ENCODE measurements around the gene GOLGA7B.

Gene GOLGA7B

GRCh38 chr10:97869091-97870042, 19.7 kb downstream of the GOLGA7B start (continued):
- TF ChIP-seq KLF10 (tag by site-specific recombination; IDR thresholded peaks at IDR 0.05) (no peak), INSM2 (tag by site-specific recombination; IDR thresholded peaks at IDR 0.05) (no peak), GLIS1 (tag by site-specific recombination; IDR thresholded peaks at IDR 0.05) (peak; percentile 91), ZNF132 (tag by site-specific recombination; IDR thresholded peaks at IDR 0.05; ENCODE audit: borderline replicate concordance) (no peak), ZSCAN18 (tag by site-specific recombination; IDR thresholded peaks at IDR 0.05) (no peak), ZNF514 (tag by site-specific recombination; IDR thresholded peaks at IDR 0.05) (no peak), ZNF600 (tag by site-specific recombination; IDR thresholded peaks at IDR 0.05) (peak; percentile 83), MEIS1 (CRISPR knock-in tag; IDR thresholded peaks at IDR 0.05; ENCODE audit: borderline replicate concordance) (no peak), ZNF211 (tag by site-specific recombination; IDR thresholded peaks at IDR 0.05; ENCODE audit: low read depth) (no peak)

DNA sequence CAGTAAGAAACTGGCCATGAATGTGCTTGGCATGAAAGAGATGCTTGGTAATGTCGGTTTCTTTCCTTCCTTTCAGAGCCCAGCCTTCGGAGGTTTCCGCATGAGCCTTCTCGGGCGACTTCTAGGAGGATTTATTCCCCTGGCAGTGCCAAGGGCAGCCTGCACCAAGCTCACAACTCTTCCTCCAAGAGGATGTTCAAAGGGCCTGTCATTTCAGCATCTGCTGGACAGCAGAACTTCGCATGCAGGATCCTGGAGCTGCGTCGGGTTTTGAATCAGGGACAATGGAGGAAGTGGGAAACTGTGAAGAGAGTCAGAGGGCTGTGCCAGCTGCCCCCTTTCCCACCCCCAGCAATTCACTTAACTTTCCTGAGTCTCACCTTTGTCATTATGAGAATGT, 21.3 kb downstream of the GOLGA7B start:
- no peaks in the 10 kb centered on the region for H3K9me3 ChIP-seq (ENCODE audit: control insufficient read depth, insufficient read depth, low read depth, low read length)
- no peak overlapping the region for H3K4me3 ChIP-seq (ENCODE audit: low read depth, low read length)
- peaks cover 3% of the 10 kb centered on the region; the same call in 1 of the 2 replicates for H3K4me1 ChIP-seq (ENCODE audit: control insufficient read depth, insufficient read depth, low read length)
- ChIA-PET CTCF (interaction anchor here (0.6 to 6.1 kb wide), 9 partner anchors 17 to 1357 kb away, joined by 3 to 167 read pairs (median 4); no protein-coding TSS in a partner anchor), POLR2A (no interaction called here)
- H3K27ac ChIP-seq (ENCODE audit: extremely low read depth, low read depth, low read length): no peak overlapping the region
- TF ChIP-seq, protein P1, sequence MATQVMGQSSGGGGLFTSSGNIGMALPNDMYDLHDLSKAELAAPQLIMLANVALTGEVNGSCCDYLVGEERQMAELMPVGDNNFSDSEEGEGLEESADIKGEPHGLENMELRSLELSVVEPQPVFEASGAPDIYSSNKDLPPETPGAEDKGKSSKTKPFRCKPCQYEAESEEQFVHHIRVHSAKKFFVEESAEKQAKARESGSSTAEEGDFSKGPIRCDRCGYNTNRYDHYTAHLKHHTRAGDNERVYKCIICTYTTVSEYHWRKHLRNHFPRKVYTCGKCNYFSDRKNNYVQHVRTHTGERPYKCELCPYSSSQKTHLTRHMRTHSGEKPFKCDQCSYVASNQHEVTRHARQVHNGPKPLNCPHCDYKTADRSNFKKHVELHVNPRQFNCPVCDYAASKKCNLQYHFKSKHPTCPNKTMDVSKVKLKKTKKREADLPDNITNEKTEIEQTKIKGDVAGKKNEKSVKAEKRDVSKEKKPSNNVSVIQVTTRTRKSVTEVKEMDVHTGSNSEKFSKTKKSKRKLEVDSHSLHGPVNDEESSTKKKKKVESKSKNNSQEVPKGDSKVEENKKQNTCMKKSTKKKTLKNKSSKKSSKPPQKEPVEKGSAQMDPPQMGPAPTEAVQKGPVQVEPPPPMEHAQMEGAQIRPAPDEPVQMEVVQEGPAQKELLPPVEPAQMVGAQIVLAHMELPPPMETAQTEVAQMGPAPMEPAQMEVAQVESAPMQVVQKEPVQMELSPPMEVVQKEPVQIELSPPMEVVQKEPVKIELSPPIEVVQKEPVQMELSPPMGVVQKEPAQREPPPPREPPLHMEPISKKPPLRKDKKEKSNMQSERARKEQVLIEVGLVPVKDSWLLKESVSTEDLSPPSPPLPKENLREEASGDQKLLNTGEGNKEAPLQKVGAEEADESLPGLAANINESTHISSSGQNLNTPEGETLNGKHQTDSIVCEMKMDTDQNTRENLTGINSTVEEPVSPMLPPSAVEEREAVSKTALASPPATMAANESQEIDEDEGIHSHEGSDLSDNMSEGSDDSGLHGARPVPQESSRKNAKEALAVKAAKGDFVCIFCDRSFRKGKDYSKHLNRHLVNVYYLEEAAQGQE (tag by site-specific recombination; IDR thresholded peaks at IDR 0.05): 0 out of 2 replicates have a peak, but pooled peaks have one; percentile 47
- no peak for TF ChIP-seq FEZF1 (tag by site-specific recombination; IDR thresholded peaks at IDR 0.05)
- H3K36me3 ChIP-seq (ENCODE audit: control insufficient read depth in 2 of 2, insufficient read depth in 1 of 2, low read length in 2 of 2): no peaks in the 10 kb centered on the region

DNA sequence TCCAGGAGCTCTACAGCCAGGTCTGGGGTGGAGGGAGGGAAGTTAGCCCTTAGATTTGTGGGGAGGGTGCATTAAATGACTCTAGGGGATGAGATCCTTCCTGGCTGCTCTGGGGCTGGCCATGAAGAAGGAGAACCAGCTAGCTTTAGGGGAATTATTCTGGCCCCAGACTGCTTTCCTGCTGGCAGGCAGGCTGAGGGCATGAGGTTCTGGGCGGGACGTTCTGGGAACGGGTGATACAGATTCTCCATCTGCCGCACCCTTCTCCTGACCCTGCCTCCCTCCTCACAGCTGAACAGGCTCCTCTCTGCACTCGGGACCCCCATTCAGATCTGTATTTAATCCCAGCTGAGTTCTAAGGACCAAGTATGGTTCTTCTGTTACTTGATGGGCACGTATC, 23.9 kb downstream of the GOLGA7B start:
- Histone ChIP-seq H3K27ac (ENCODE audit: extremely low read depth, low read depth, low read length) (no peak overlapping the region), H3K4me1 (ENCODE audit: control insufficient read depth, insufficient read depth, low read length) (peaks cover 5% of the 10 kb centered on the region; the same call in 1 of the 2 replicates), H3K9me3 (ENCODE audit: control insufficient read depth, insufficient read depth, low read depth, low read length) (no peaks in the 10 kb centered on the region), H3K36me3 (ENCODE audit: control insufficient read depth in 2 of 2, insufficient read depth in 1 of 2, low read length in 2 of 2) (no peaks in the 10 kb centered on the region), H3K4me3 (ENCODE audit: low read depth, low read length) (no peak overlapping the region)
- TF ChIP-seq ZNF184 (tag by site-specific recombination; IDR thresholded peaks at IDR 0.05) (no peak), ZNF776 (tag by site-specific recombination; IDR thresholded peaks at IDR 0.05; ENCODE audit: borderline replicate concordance) (no peak), ZNF677 (tag by site-specific recombination; IDR thresholded peaks at IDR 0.05) (no peak), ZFP41 (tag by site-specific recombination; IDR thresholded peaks at IDR 0.05; ENCODE audit: borderline replicate concordance) (no peak), ZNF561 (tag by site-specific recombination; IDR thresholded peaks at IDR 0.05; ENCODE audit: borderline replicate concordance) (no peak)
- TF ChIP-seq, protein P2, sequence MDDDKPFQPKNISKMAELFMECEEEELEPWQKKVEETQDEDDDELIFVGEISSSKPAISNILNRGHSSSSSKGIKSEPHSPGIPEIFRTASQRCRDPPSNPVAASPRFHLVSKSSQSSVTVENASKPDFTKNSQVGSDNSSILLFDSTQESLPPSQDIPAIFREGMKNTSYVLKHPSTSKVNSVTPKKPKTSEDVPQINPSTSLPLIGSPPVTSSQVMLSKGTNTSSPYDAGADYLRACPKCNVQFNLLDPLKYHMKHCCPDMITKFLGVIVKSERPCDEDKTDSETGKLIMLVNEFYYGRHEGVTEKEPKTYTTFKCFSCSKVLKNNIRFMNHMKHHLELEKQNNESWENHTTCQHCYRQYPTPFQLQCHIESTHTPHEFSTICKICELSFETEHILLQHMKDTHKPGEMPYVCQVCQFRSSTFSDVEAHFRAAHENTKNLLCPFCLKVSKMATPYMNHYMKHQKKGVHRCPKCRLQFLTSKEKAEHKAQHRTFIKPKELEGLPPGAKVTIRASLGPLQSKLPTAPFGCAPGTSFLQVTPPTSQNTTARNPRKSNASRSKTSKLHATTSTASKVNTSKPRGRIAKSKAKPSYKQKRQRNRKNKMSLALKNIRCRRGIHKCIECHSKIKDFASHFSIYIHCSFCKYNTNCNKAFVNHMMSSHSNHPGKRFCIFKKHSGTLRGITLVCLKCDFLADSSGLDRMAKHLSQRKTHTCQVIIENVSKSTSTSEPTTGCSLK (tag by site-specific recombination; IDR thresholded peaks at IDR 0.05): no peak
- CTCF ChIA-PET: interaction anchor here (0.6 to 2.2 kb wide), 5 partner anchors 10 to 249 kb away, joined by 3 to 16 read pairs (median 3); no protein-coding TSS in a partner anchor
- POLR2A ChIA-PET: no interaction called here

Data from HEK293 (cell line).